Activated CD8-positive, alpha-beta memory T cell treated with anti-CD3 and anti-CD28 coated beads for 48 hours (primary cell): Measurements from ENCODE around the gene ZYX.
"Not testable (repeated sequence)": the region's sequence is repeated elsewhere in the genome, so short reads cannot be mapped to it uniquely, and the experiment has no call there.

Source experiments
- DNase-seq, 3 experiments: peaks; one replicate each; pipeline ENCODE4 v3.0.0-alpha.2; 2020; ENCODE audit warnings: low read depth in 2 of 3, low spot score in 2 of 3

The ZYX gene

DNA sequence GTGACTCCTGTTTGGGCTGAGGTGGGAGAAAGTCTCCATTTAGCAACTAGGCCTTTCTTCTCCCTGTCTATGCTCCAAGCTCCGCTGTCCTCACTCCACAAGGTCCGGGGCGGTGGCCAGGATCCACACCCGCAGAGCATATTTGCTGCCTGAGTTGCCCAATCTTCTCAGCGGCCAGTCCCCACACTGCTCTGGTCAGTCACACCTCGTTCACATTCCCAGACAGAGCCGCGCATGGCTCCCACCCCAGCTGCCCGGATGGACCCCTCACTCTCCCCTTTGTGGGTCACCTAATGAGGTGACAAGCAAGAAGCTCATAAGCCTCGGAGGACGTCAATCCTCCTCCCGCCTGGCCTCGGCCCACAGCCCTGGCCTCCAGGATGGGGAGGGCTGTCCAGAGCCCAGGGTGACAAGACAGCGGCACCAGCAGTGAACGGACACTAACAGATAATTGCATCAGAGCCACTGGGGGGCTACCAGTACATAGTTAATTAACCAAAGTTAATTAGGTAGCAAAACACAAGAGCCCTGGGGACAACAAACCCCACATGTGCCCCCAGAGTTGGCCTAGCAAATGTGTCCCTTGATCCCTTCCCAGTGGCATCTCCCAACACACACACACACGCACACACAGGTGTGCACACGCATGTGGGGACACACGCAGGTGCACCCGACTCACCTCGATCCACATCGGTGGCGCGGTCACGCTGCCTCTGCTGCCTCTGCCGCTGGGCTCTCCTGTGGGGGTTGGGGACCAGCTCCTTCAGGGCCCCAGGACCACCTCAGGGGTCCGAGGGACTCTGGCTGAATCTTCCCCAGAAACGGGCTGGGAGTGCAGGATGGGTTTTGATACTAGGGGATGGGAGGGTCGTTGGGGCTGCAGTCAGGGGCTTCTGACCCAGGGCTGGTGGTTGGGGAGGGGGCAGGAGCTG, 15.7 kb downstream of the ZYX start:
- no peak for DNase-seq

DNA sequence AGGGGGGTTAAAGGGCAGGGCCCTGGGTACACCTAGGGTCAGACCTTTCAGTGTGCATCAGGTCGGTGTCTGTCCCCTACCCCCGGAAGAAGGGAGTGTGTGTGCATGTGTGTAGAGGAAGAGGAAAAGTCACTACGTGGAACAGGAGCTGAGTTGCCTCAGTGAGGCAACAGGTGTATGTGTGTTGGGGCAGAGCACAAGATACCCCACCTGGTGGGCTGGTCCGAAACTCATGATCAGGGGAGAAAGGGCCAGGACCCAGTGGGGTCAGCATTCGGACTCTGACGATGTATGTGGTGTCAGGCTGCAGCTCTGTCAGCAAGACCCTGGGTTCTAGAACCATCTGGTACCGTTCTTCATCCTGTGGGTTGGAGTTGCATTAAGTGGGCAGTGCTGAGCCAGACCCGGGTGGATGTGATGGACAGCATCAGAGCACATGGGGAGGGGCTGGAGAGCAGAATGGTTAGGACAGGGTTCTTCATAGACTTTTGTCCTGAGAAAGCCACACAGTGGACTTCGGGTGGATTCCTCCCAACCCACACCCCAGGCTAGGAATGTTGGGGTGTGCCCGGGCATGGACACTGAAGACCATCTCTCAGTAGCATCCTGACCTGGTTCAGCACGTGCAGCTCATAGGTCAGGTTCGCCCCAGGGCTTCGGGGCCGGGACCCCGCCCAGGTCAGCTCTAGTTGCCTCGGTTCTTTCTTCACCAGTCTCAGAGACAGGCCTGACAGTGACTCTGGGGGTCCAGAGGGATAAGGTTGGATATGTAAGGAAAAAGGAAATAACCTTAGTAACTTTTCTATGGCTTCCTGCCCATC, 16.8 kb downstream of the ZYX start:
- no peak for DNase-seq

- DNase-seq = no peak
Observed at GRCh38 chr7:143398616-143399015, 17.5 kb downstream of the ZYX start.

DNA sequence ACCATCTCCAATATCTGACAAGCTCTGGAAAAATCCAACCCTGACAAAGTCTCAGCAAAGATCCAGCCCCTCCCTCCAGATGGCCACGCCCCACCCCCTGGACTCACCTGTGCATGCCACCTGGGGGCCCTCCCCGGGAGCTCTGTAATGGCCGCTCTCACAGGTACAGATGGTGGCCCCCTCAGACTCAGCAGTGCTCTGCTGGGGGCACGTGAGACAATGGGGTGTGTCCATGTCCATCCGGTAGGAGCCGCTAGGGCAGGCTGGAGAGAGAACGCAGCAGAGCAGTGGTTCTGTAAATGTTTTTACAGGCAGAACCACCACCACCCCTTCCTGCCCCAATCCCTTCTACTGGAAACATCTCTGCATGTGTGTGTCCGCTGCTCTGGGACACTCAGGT, 18.0 kb downstream of the ZYX start:
- no peak for DNase-seq

DNA sequence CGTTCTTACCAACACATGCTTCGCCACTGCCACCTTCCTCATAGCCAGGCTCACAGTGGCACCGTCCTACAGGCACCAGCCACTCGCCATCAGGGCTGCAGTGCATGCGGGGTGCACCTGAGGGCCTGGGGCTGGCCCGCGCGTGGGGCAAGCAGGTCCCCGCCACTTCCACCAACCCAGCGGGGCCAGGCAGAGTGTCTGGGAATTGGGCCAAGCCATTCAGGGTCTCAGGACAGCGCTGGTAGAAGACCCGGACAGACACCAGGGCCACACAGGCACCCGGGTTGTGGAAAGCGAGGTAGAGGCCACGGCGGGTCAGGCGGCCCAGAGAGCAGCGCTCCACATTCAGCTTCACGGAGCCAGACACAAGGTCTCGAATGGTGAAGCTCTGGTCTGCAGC, 18.5 kb downstream of the ZYX start:
- DNase-seq = no peak

DNA sequence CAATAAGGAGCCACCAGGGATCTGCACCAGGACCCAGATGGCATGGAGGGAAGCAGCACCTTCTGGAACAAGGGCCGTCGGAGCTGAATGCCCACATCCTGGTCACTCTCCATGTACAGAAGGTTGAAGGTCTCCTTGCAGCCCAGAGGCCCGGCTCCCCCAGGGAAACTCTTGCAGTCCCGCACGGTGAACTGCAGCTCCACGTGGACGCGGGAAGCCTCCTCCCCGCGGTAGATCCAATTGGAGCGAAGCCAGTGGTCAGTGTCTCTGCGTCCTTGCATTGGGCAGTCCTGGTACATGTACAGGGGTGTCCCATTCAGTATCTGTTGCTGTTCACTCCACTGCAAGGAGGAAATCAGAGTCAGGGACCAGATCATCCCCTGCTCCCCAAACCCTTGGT, 20.1 kb downstream of the ZYX start:
- no peak for DNase-seq

DNA sequence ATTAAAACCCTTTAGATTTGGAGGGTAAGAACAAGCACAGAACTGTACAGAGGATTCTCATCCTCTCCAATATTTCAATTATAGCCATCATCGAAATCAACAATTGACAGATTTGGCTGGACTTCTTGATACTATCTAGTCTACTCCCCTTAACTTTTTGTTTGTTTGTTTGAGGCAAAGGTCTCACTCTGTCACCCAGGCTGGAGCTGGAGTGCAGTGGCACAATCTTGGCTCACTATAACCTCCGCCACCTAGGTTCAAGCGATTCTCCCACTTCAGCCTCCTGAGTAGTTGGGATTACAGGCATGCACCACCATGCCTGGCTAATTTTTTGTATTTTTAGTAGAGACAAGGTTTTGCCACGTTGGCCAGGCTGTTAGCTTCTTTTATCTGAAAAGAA, 21.1 kb downstream of the ZYX start:
- DNase-seq = not testable (repeated sequence)

- DNase-seq = no peak
Observed at GRCh38 chr7:143405173-143406001, 24.2 kb downstream of the ZYX start.

DNA sequence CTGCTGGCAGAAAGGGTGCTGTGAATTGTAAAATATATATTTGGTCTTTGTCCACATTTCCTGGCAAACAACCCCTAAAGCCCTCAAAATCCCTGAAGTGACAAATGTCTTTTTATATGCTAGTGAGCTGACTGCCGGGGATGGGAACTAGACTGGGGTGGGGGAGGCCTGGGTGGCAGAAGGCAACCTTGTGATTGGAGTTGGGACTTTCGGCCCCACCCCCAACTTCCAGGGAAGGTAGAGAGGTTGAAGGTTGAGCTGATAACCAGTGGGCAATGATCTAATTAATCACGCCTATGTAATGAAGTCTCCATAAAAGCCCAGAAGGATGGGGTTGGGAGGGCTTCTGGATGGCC, 24.8 kb downstream of the ZYX start:
- no peak for DNase-seq

GRCh38 chr7:143407287-143408251, 26.4 kb downstream of the ZYX start:
- DNase-seq = no peak

DNA sequence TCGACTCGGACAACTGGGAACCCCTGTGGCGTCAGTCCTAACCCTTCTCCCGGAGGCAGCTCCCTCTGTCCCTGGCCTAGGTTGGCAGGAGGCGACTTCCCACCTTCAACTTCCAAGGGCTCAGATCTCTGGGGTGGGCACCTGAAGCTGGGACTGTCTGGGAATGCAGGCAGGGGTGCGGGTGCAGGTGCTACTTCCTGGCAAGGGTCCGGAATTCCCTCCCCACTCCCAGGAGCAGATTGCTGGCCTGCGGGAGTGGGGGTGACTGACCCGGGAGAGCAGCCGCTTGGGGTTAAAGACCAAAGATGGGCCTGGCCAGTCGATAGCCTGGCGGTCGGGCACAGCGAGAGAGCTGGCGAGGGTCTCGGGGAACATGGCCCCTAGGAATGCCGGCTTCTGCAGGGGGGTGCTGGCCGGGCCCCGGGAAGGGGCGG, 27.1 kb downstream of the ZYX start:
- DNase-seq = no peak

GRCh38 chr7:143408686-143409561, 27.8 kb downstream of the ZYX start, which contains the start of gene EPHA1:
Gene EPHA1 (minus strand): TSS chr7:143408856. CDS start chr7:143408805, 51 bp downstream.
- DNase-seq = no peak

GRCh38 chr7:143410521-143411004, 29.4 kb downstream of the ZYX start:
- no peak for DNase-seq

DNA sequence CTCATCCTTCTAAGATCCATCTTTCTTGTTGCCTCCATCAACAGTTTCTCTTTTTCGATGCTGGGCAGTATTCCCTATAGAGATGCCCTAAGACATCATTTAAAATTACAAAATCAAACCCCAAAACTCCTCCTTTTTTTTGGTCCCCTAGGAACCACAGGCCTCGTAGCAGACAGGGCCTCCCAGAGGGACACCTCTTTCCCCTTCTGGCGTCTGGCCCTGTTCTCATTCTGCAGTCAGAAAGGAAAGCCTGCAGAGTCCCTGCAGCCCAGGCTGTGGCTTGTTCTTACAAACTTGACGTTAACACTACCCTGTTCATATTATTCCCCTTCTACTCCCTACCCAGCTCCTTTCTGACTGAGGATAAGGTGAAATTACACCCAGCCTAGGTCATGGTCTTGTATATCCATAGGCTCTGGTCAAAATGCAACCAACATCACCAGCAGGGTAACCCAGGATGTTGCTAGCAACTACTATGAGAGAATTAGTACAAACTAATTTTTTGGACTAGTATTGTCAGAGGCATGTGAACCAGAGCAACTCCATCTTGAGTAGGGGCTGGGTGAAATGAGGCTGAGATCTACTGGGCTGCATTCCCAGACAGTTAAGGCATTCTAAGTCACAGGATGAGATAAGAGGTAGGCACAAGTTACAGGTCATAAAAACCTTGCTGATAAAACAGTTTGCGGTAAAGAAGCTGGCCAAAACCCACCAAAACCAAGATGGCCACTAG, 31.0 kb downstream of the ZYX start:
- no peak for DNase-seq

- DNase-seq = no peak
Observed at GRCh38 chr7:143413123-143413522, 32.0 kb downstream of the ZYX start.

DNA sequence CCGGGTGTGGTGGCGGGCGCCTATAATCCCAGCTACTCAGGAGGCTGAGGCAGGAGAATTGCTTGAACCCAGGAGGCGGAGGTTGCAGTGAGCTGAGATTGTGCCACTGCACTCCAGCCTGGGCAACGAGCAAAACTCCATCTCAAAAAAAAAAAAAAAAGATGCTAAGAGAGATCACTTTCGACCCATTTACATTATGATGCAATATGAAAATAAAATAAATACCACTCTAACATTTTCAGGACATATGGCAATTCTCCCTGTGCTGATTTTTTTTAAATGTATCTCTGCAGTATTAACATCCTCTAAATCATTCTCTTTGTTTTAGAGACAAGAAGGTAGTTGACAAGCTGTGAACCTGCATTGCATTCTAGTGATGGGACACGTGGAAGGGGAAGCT, 34.1 kb downstream of the ZYX start:
- DNase-seq = not testable (repeated sequence)

DNA sequence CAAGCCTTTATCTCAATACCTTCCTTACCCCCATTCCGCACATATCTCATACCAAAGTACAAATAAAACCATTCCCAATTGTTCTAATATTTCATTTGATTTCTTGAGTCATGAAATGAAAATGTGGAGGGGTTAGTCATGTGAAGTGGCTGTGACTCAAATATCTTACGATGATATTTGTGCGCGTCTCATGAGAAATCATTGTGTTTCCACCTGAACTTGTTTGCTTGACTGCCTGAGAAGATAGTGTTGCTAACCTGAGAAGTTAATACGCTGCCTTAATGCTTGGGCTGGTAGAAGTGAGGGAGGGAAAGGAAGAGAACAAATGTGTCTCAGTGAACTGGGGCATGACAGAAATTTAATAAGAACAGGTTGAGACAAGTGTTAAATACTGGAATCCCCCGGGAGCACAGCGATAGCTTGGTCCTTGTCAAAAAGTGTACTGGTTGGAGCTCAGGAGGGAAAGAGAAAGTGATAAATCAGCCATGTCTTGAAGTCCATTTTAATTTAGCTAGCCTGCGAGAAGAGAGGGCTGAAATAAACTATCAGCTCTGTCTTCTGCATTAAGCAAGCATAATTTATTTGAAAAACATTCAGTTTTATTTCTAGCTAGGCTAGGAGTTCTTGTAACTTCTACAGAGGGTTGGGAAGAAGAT, 34.7 kb downstream of the ZYX start:
- no peak for DNase-seq
